Ecto neural progenitor cell (in vitro differentiated cells): ENCODE data around the gene KCNN1.
A peak's percentile ranks its signal among the peaks of the same experiment; 100 is the strongest.
"Not testable (repeated sequence)": the region's sequence is repeated elsewhere in the genome, so short reads cannot be mapped to it uniquely, and the experiment has no call there.

Experiments used
- DNase-seq: peaks from one replicate; pipeline ENCODE4 v3.0.0-alpha.2; 2018; ENCODE audit warnings: low spot score

The KCNN1 gene

GRCh38 chr19:18001777-18002345 lies 35.0 kb downstream of the KCNN1 start:
- DNase-seq: no peak

GRCh38 chr19:18002347-18002850 lies 35.5 kb downstream of the KCNN1 start:
- DNase-seq: no peak

GRCh38 chr19:18005750-18006149 lies 38.8 kb downstream of the KCNN1 start:
- not testable (repeated sequence) for DNase-seq

- DNase-seq: peak; percentile 89
Measured at GRCh38 chr19:18007044-18007916, 40.4 kb downstream of the KCNN1 start.

- DNase-seq: peak; percentile 97
Measured at GRCh38 chr19:18007917-18008673, 41.2 kb downstream of the KCNN1 start, which contains the start of gene ARRDC2. ARRDC2 (plus strand) TSS chr19:18008170; CDS start chr19:18008311, 141 bp downstream.

GRCh38 chr19:18008814-18009213 lies 41.9 kb downstream of the KCNN1 start:
- DNase-seq: no peak

- peak; percentile 46 for DNase-seq
Measured at GRCh38 chr19:18009412-18010066, 42.6 kb downstream of the KCNN1 start.

GRCh38 chr19:18010149-18010548 lies 43.2 kb downstream of the KCNN1 start:
- no peak for DNase-seq

- no peak for DNase-seq
Measured at GRCh38 chr19:18013210-18014111, 46.6 kb downstream of the KCNN1 start.

GRCh38 chr19:18014197-18014596 lies 47.3 kb downstream of the KCNN1 start:
- DNase-seq: no peak

- no peak for DNase-seq
Measured at GRCh38 chr19:18016209-18016910, 49.5 kb downstream of the KCNN1 start.

- DNase-seq: no peak
Measured at GRCh38 chr19:18017275-18018083, 50.6 kb downstream of the KCNN1 start.

- no peak for DNase-seq
Measured at GRCh38 chr19:18020212-18021085, 53.5 kb downstream of the KCNN1 start.

- no peak for DNase-seq
Measured at GRCh38 chr19:18021121-18021755, 54.3 kb downstream of the KCNN1 start.

GRCh38 chr19:18023622-18024251 lies 56.8 kb downstream of the KCNN1 start:
- no peak for DNase-seq

- no peak for DNase-seq
Measured at GRCh38 chr19:18027151-18027550, 60.2 kb downstream of the KCNN1 start.

- DNase-seq: no peak
Measured at GRCh38 chr19:18029617-18030338, 62.9 kb downstream of the KCNN1 start.
